Neuronal stem cell (in vitro differentiated cells): ENCODE data around the gene S100A9.

Experiments used
- DNase-seq: peaks from one replicate; pipeline ENCODE4 v3.0.0-alpha.2; 2013; ENCODE audit warnings: low spot score
- H2AFZ ChIP-seq: one replicate; pipeline ENCODE4 v1.6.1; 2013; ENCODE audit warnings: mild to moderate bottlenecking, low read length, inconsistent platforms
- H2AK5ac ChIP-seq: 2 replicates; pipeline ENCODE4 v1.6.1; 2013; ENCODE audit warnings: low read depth, mild to moderate bottlenecking, inconsistent platforms, low read length, moderate library complexity, mixed read lengths
- H2BK120ac ChIP-seq: 2 replicates; pipeline ENCODE4 v1.6.1; 2013; ENCODE audit warnings: low read depth, mild to moderate bottlenecking, inconsistent platforms, low read length, moderate library complexity, mixed read lengths
- H2BK12ac ChIP-seq: one replicate; pipeline ENCODE4 v1.6.1; 2013; ENCODE audit warnings: low read length, inconsistent platforms
- H2BK15ac ChIP-seq: 2 replicates; pipeline ENCODE4 v1.6.1; 2013; ENCODE audit warnings: mild to moderate bottlenecking, low read length, inconsistent platforms, mixed read lengths
- H2BK5ac ChIP-seq: one replicate; pipeline ENCODE4 v1.6.1; 2013; ENCODE audit warnings: inconsistent platforms, mild to moderate bottlenecking, low read length, moderate library complexity
- H3K14ac ChIP-seq: one replicate; pipeline ENCODE4 v1.6.1; 2013; ENCODE audit warnings: low read length, inconsistent platforms
- H3K18ac ChIP-seq: 2 replicates; pipeline ENCODE4 v1.6.1; 2013; ENCODE audit warnings: low read length, inconsistent platforms
- H3K23ac ChIP-seq: 2 replicates; pipeline ENCODE4 v1.6.1; 2013; ENCODE audit warnings: low read depth, mild to moderate bottlenecking, mixed read lengths, low read length, inconsistent platforms; ENCODE audit not compliant: poor library complexity
- H3K27ac ChIP-seq: replicated peaks from 3 replicates; pipeline ENCODE4 v1.5.1; 2013; ENCODE audit warnings: low read length, inconsistent platforms
- H3K27me3 ChIP-seq, 3 experiments: 2 replicates each; pipeline ENCODE4 v1.6.1; 2013; ENCODE audit warnings: low read length in 3 of 3, mild to moderate bottlenecking in 2 of 3, inconsistent platforms in 1 of 3, low read depth in 1 of 3, mixed read lengths in 1 of 3, moderate library complexity in 1 of 3; ENCODE audit not compliant: control insufficient read depth in 3 of 3, insufficient read depth in 3 of 3
- H3K36me3 ChIP-seq, 2 donors: replicated peaks in 1 of 2; 2 replicates each; pipeline ENCODE4 v1.6.1; 2013; ENCODE audit warnings: low read length in 2 of 2; ENCODE audit not compliant: control insufficient read depth in 2 of 2, insufficient read depth in 2 of 2
- H3K4ac ChIP-seq: 2 replicates; pipeline ENCODE4 v1.6.1; 2013; ENCODE audit warnings: inconsistent platforms, mild to moderate bottlenecking, low read length, moderate library complexity
- H3K4me1 ChIP-seq, 2 donors: 1 replicate in 1 of 2; 2 replicates in 1 of 2; pipeline ENCODE4 v1.6.1; 2013; ENCODE audit warnings: low read length in 2 of 2, low read depth in 1 of 2; ENCODE audit not compliant: control insufficient read depth in 2 of 2, insufficient read depth in 1 of 2
- H3K4me2 ChIP-seq: one replicate; pipeline ENCODE4 v1.6.1; 2013; ENCODE audit warnings: mild to moderate bottlenecking, low read length, inconsistent platforms; ENCODE audit not compliant: insufficient read depth, poor library complexity, severe bottlenecking
- H3K4me3 ChIP-seq, 2 donors: 2 replicates each; pipeline ENCODE4 v1.5.1; 2013; ENCODE audit warnings: low read length in 2 of 2, mild to moderate bottlenecking in 2 of 2, inconsistent platforms in 1 of 2, moderate library complexity in 1 of 2
- H3K79me1 ChIP-seq: one replicate; pipeline ENCODE4 v1.6.1; 2013; ENCODE audit warnings: low read depth, mild to moderate bottlenecking, inconsistent platforms, low read length, moderate library complexity
- H3K9ac ChIP-seq: one replicate; pipeline ENCODE4 v1.6.1; 2013; ENCODE audit warnings: mild to moderate bottlenecking, low read depth, low read length, inconsistent platforms; ENCODE audit not compliant: poor library complexity
- H3K9me3 ChIP-seq, 2 donors: replicated peaks in 1 of 2; 2 replicates each; pipeline versions ENCODE3 to v1.6.1; 2013; ENCODE audit warnings: low read length in 2 of 2, mild to moderate bottlenecking in 2 of 2, inconsistent platforms in 1 of 2, low read depth in 1 of 2, mixed read lengths in 1 of 2, moderate library complexity in 1 of 2; ENCODE audit not compliant: control insufficient read depth in 2 of 2, insufficient read depth in 1 of 2
- H4K8ac ChIP-seq: one replicate; pipeline ENCODE4 v1.6.1; 2013; ENCODE audit warnings: low read depth, mild to moderate bottlenecking, inconsistent platforms, low read length, moderate library complexity
- H4K91ac ChIP-seq: one replicate; pipeline ENCODE4 v1.6.1; 2013; ENCODE audit warnings: low read length, low read depth, mild to moderate bottlenecking, inconsistent platforms; ENCODE audit not compliant: poor library complexity
- WGBS, 2 donors: extraction: QIAGEN DNeasy Blood & Tissue Kit; methylation state at CpG; one replicate each; pipeline ENCODE4 v1.1.7; 2013; ENCODE audit warnings: missing lambda C conversion rate in 2 of 2, mixed read lengths in 1 of 2; ENCODE audit not compliant: insufficient read length in 2 of 2, insufficient replicate concordance in 1 of 2; ENCODE audit errors: extremely low coverage in 2 of 2; 5-methylcytosine and 5-hydroxymethylcytosine counted together

S100A9 gene

GRCh38 chr1:153389973-153390879 is 32.6 kb downstream of the S100A9 start:
- Histone ChIP-seq H3K4me2 (no peak overlapping the region), H4K8ac (no peak overlapping the region), H2AK5ac (no peak overlapping the region), H3K4ac (no peak overlapping the region), H3K9ac (no peak overlapping the region), H3K79me1 (no peaks in the 10 kb centered on the region), H2BK15ac (no peak overlapping the region), H3K18ac (no peak overlapping the region), H3K9me3 (no peaks in the 10 kb centered on the region), H2BK5ac (no peak overlapping the region), H2BK12ac (no peak overlapping the region), H2BK120ac (no peak overlapping the region), H3K4me3 (no peak overlapping the region), H2AFZ (no peak overlapping the region), H3K27ac (no peak overlapping the region), H3K4me1 (no peaks in the 10 kb centered on the region), H3K23ac (no peak overlapping the region), H3K27me3 (peaks cover 0 to 22% (median 0%) of the 10 kb centered on the region in 3 experiments), H3K14ac (no peak overlapping the region), H4K91ac (no peak overlapping the region), H3K36me3 (no peaks in the 10 kb centered on the region)
- DNase-seq: no peak
- no CpG with 5 or more reads among the region's 17 CpGs for WGBS, 2 donors

DNA sequence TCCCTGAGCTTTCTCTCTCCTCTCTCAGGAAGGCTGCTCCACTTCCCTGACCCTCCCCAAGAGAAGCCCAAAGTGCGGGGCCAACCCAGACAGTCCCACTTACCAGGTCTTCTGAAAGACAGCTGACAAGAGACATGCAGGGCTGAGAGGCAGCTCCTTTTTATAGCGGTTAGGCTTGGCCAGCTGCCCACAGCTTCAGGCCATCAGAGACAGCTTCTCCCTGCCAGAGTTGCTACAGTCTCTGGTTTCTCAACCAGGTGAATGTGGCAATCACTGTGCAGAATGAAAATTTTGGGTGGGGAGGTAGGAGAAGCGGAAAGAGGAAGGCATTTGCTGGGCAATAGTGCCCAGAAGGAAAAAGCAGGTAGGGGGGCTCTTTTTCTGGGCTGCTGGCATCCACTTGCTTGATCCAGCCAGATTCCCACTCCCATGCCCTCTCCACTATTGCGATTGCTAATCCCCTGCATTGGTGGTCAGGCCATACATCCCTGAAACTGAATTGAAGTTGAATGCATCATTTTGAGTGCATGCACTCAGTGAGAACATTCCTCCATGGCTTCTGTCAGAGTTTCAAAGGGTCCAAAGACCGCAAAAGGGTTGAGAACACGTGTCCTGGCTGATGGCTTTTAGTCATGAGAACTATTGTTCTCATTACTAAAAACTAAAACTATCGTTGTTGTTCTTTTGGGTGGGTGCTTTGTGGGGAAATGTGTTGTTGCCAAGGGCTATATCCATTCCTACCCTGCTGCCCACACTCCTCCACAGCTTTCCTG is 33.5 kb downstream of the S100A9 start, which contains the start of gene S100A8:
S100A8 (minus strand) TSS at position 136 of the 773 bp plus-strand sequence. CDS start 538 bp downstream, outside the sequence.
- H3K79me1 ChIP-seq: no peaks in the 10 kb centered on the region
- H2BK120ac ChIP-seq: no peak within 1 kb of the TSS
- H3K9me3 ChIP-seq: no peaks in the 10 kb centered on the region
- H3K14ac ChIP-seq: no peak within 1 kb of the TSS
- H3K36me3 ChIP-seq: no peaks in the 10 kb centered on the region
- no CpG with 5 or more reads among the region's 7 CpGs for WGBS, 2 donors
- H4K91ac ChIP-seq: no peak within 1 kb of the TSS
- no peak within 1 kb of the TSS for H3K4me2 ChIP-seq
- no peak within 1 kb of the TSS for H3K23ac ChIP-seq
- no peak within 1 kb of the TSS for H4K8ac ChIP-seq
- H3K27me3 ChIP-seq: peaks cover 0 to 31% (median 0%) of the 10 kb centered on the region in 3 experiments
- no peak within 1 kb of the TSS for H3K18ac ChIP-seq
- H2BK15ac ChIP-seq: no peak within 1 kb of the TSS
- H3K9ac ChIP-seq: no peak within 1 kb of the TSS
- H2AFZ ChIP-seq: no peak within 1 kb of the TSS
- H3K27ac ChIP-seq: no peak within 1 kb of the TSS
- no peak within 1 kb of the TSS for H3K4me3 ChIP-seq
- no peaks in the 10 kb centered on the region for H3K4me1 ChIP-seq
- no peak within 1 kb of the TSS for H2BK12ac ChIP-seq
- H2BK5ac ChIP-seq: no peak within 1 kb of the TSS
- H2AK5ac ChIP-seq: no peak within 1 kb of the TSS
- no peak for DNase-seq
- H3K4ac ChIP-seq: no peak within 1 kb of the TSS

DNA sequence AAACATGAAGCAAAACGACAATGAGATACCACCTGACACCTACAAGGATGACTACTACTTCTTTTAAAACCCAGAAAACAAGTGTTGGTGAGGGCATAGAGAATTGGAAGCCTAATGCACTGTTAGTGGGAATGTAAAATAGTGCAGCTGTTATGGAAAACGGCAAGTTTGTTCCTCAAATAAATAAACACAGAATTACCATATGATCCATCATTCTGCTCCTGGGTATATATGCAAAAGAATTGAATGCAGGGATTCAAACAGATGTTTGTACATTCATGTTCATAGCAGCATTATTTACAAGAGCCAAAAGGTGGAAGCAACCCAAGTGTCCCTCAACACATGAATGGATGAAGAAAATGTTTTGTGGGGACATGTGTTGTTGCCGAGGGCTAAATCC is 34.6 kb downstream of the S100A9 start:
- H3K36me3 ChIP-seq: no peaks in the 10 kb centered on the region
- no peak overlapping the region for H3K9ac ChIP-seq
- no peak overlapping the region for H3K27ac ChIP-seq
- no peak overlapping the region for H2BK15ac ChIP-seq
- no CpG with 5 or more reads among the region's 3 CpGs for WGBS, 2 donors
- peaks cover 0 to 37% (median 0%) of the 10 kb centered on the region in 3 experiments for H3K27me3 ChIP-seq
- no peak overlapping the region for H4K91ac ChIP-seq
- no peak overlapping the region for H3K4me2 ChIP-seq
- no peak overlapping the region for H2BK5ac ChIP-seq
- H2AFZ ChIP-seq: no peak overlapping the region
- no peak overlapping the region for H2BK12ac ChIP-seq
- no peak overlapping the region for H2AK5ac ChIP-seq
- no peak overlapping the region for H3K23ac ChIP-seq
- no peak overlapping the region for H3K18ac ChIP-seq
- no peaks in the 10 kb centered on the region for H3K9me3 ChIP-seq
- no peak overlapping the region for H2BK120ac ChIP-seq
- no peaks in the 10 kb centered on the region for H3K4me1 ChIP-seq
- H3K4ac ChIP-seq: no peak overlapping the region
- H3K79me1 ChIP-seq: no peaks in the 10 kb centered on the region
- H4K8ac ChIP-seq: no peak overlapping the region
- no peak overlapping the region for H3K4me3 ChIP-seq
- no peak overlapping the region for H3K14ac ChIP-seq
- DNase-seq: no peak

- no peaks in the 10 kb centered on the region for H3K9me3 ChIP-seq
- no peak overlapping the region for H3K14ac ChIP-seq
- H2BK5ac ChIP-seq: no peak overlapping the region
- no peaks in the 10 kb centered on the region for H3K36me3 ChIP-seq
- no peak overlapping the region for H3K4me2 ChIP-seq
- H2AK5ac ChIP-seq: no peak overlapping the region
- H3K9ac ChIP-seq: no peak overlapping the region
- no peak overlapping the region for H3K4ac ChIP-seq
- no peak overlapping the region for H2AFZ ChIP-seq
- H2BK15ac ChIP-seq: no peak overlapping the region
- H4K8ac ChIP-seq: no peak overlapping the region
- H3K79me1 ChIP-seq: no peaks in the 10 kb centered on the region
- no peak overlapping the region for H3K27ac ChIP-seq
- no peak overlapping the region for H2BK120ac ChIP-seq
- H3K4me1 ChIP-seq: no peaks in the 10 kb centered on the region
- DNase-seq: no peak
- no peak overlapping the region for H2BK12ac ChIP-seq
- no peak overlapping the region for H3K4me3 ChIP-seq
- H4K91ac ChIP-seq: no peak overlapping the region
- H3K18ac ChIP-seq: no peak overlapping the region
- no CpG with 5 or more reads among the region's 3 CpGs for WGBS, 2 donors
- peaks cover 0 to 42% (median 0%) of the 10 kb centered on the region in 3 experiments for H3K27me3 ChIP-seq
- H3K23ac ChIP-seq: no peak overlapping the region
Observed at GRCh38 chr1:153392822-153393221, 35.2 kb downstream of the S100A9 start.
